Brain microvascular endothelial cell (primary cell): ENCODE data around the gene EPC2.
A peak's percentile ranks its signal among the peaks of the same experiment; 100 is the strongest.

Source experiments
- DNase-seq: peaks from one replicate; pipeline ENCODE4 v3.0.0-alpha.2; 2020
- H3K27ac ChIP-seq: fragments of 250-450 bp; sonication (Bioruptor Pico); 2 replicates; pipeline ENCODE4 v1.5.1; 2020; ENCODE audit warnings: mild to moderate bottlenecking, moderate library complexity
- H3K27me3 ChIP-seq: fragments of 250-450 bp; sonication (Bioruptor Pico); replicated peaks from 2 replicates; pipeline ENCODE4 v1.5.1; 2020; ENCODE audit warnings: mild to moderate bottlenecking
- H3K36me3 ChIP-seq: fragments of 250-450 bp; sonication (Bioruptor Pico); replicated peaks from 2 replicates; pipeline ENCODE4 v1.5.1; 2020; ENCODE audit warnings: mild to moderate bottlenecking
- H3K4me3 ChIP-seq: 2 replicates; pipeline ENCODE4 v1.5.1; 2011; ENCODE audit warnings: low read depth, mild to moderate bottlenecking, control low read depth, low read length, moderate library complexity
- CTCF ChIP-seq: IDR thresholded peaks from 2 replicates; pipeline ENCODE4 v1.5.1; 2011; ENCODE audit warnings: low read depth, mild to moderate bottlenecking, moderate library complexity, low read length, control low read depth, inconsistent platforms; ENCODE audit errors: missing control alignments
- in situ Hi-C: cut with HindIII; loops from 2 replicates; pipeline ENCODE4 v1.10.0; 2017; ENCODE audit warnings: low sequenced_read_pairs, low pct_ligation_motif_present

EPC2 gene

DNA sequence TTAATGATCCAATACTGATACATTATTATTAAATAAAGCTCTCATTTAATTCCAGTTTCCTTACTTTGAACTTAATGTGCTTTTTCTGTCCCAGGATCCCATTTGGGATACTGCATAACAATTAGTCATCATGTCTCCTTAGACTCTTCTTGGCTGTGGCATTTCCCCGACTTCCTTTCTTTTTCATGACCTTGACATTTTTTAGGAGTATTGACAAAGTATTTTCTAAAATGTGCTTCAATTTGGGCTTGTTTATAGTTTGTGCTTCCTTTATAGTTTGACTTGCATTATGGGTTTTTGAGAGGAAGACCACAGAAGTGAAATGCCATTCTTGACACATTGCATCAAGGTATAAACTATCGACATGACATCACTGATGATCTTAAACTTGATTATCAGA, 184.4 kb downstream of the EPC2 start:
- in situ Hi-C loops = no loop called here
- H3K27me3 ChIP-seq = no peaks in the 10 kb centered on the region
- no peak overlapping the region for H3K4me3 ChIP-seq
- H3K36me3 ChIP-seq = no peaks in the 10 kb centered on the region
- TF ChIP-seq CTCF = no peak
- no peak for DNase-seq
- no peak overlapping the region for H3K27ac ChIP-seq

DNA sequence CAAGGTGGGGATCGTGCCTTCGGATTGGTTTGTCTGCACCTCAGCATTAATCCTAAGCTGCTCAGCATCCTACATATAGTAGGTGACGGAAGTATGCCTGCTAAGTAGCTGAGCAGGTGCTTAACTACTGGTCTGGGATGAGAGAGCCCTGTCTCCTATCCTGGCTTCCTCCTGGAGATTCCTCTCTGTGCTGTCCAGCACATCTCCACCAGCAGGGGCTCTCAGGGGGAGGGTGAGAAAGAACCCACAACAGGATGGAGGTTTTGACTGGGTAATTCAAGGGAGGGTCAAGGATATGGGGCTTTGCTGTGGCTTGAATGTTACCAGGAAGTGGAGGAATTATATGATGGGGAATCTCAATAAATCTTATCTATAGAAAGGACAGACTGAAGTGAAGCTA, 185.1 kb downstream of the EPC2 start:
- Histone ChIP-seq H3K36me3 (no peaks in the 10 kb centered on the region), H3K27ac (no peak overlapping the region), H3K27me3 (no peaks in the 10 kb centered on the region), H3K4me3 (no peak overlapping the region)
- DNase-seq = no peak
- in situ Hi-C loops = no loop called here
- TF ChIP-seq CTCF = peak; percentile 36

GRCh38 chr2:148832637-148833036, 188.1 kb downstream of the EPC2 start:
- H3K27me3 ChIP-seq = no peaks in the 10 kb centered on the region
- TF ChIP-seq CTCF = no peak
- DNase-seq = no peak
- H3K36me3 ChIP-seq = no peaks in the 10 kb centered on the region
- H3K27ac ChIP-seq = no peak overlapping the region
- in situ Hi-C loops = no loop called here
- H3K4me3 ChIP-seq = no peak overlapping the region
